SK-N-SH treated with all-trans-retinoic acid at 6 μM for 48 hours (cell line): Measurements from ENCODE around the gene PHYH.

Source experiments
- ATAC-seq: fragments of 200-7000 bp; cut with Tn5 transposase; 3 replicates; pipeline ENCODE4 v1.9.1; 2020; ENCODE audit warnings: mild to moderate bottlenecking, moderate library complexity
- ARNTL ChIP-seq: fragments of 450-650 bp; formaldehyde crosslinking; IDR thresholded peaks from 2 replicates; pipeline ENCODE4 v1.5.0; 2020; ENCODE audit warnings: low read depth, mild to moderate bottlenecking, moderate library complexity, borderline replicate concordance
- BACH2 ChIP-seq: fragments of 250-450 bp; sonication (Bioruptor Pico); IDR thresholded peaks from 2 replicates; pipeline ENCODE4 v1.9.0; 2021; ENCODE audit warnings: mild to moderate bottlenecking, borderline replicate concordance
- CSDC2 ChIP-seq: fragments of 250-450 bp; sonication (Bioruptor Pico); IDR thresholded peaks from 2 replicates; pipeline ENCODE4 v1.5.0; 2020; ENCODE audit warnings: mild to moderate bottlenecking, moderate library complexity
- ESRRG ChIP-seq: fragments of 250-450 bp; sonication (Bioruptor Pico); IDR thresholded peaks from 2 replicates; pipeline ENCODE4 v1.6.1; 2021; ENCODE audit warnings: mild to moderate bottlenecking
- GLIS3 ChIP-seq: fragments of 250-450 bp; sonication (Bioruptor Pico); IDR thresholded peaks from 2 replicates; pipeline ENCODE4 v1.5.0; 2020; ENCODE audit warnings: mild to moderate bottlenecking, moderate library complexity
- ISL1 ChIP-seq: fragments of 250-450 bp; sonication (Bioruptor Pico); IDR thresholded peaks from 2 replicates; pipeline ENCODE4 v2.1.2; 2022; ENCODE audit warnings: mild to moderate bottlenecking, moderate library complexity
- OSR1 ChIP-seq: fragments of 250-450 bp; sonication (Bioruptor Pico); IDR thresholded peaks from 2 replicates; pipeline ENCODE4 v1.8.0; 2022; ENCODE audit warnings: moderate library complexity, mild to moderate bottlenecking, inconsistent platforms
- PATZ1 ChIP-seq: fragments of 250-450 bp; sonication (Bioruptor Pico); IDR thresholded peaks from 2 replicates; pipeline ENCODE4 v1.8.0; 2020; ENCODE audit warnings: mild to moderate bottlenecking, moderate library complexity, borderline replicate concordance
- POU6F1 ChIP-seq: fragments of 250-450 bp; sonication (Bioruptor Pico); IDR thresholded peaks from 2 replicates; pipeline ENCODE4 v1.8.0; 2021; ENCODE audit warnings: low read depth, mild to moderate bottlenecking, moderate library complexity, borderline replicate concordance
- PPARA ChIP-seq: fragments of 250-450 bp; sonication (Bioruptor Pico); IDR thresholded peaks from 2 replicates; pipeline ENCODE4 v1.5.0; 2020; ENCODE audit warnings: mild to moderate bottlenecking, borderline replicate concordance
- RARB ChIP-seq: fragments of 250-450 bp; sonication (Bioruptor Pico); IDR thresholded peaks from 2 replicates; pipeline ENCODE4 v1.8.0; 2021; ENCODE audit warnings: mild to moderate bottlenecking, moderate library complexity
- SNAI2 ChIP-seq: fragments of 250-450 bp; sonication (Bioruptor Pico); IDR thresholded peaks from 2 replicates; pipeline ENCODE4 v1.5.0; 2020; ENCODE audit warnings: mild to moderate bottlenecking, moderate library complexity
- TCF4 ChIP-seq: fragments of 250-450 bp; sonication (Bioruptor Pico); IDR thresholded peaks from 2 replicates; pipeline ENCODE4 v1.8.0; 2021; ENCODE audit warnings: mild to moderate bottlenecking, moderate library complexity, borderline replicate concordance
- TOX ChIP-seq: fragments of 250-450 bp; sonication (Bioruptor Pico); IDR thresholded peaks from 2 replicates; pipeline ENCODE4 v1.8.0; 2021; ENCODE audit warnings: mild to moderate bottlenecking, moderate library complexity, borderline replicate concordance
- ZC3H10 ChIP-seq: fragments of 250-450 bp; sonication (Bioruptor Pico); IDR thresholded peaks from 2 replicates; pipeline ENCODE4 v1.5.1; 2021; ENCODE audit warnings: mild to moderate bottlenecking, moderate library complexity
- ZFP3 ChIP-seq: fragments of 250-450 bp; sonication (Bioruptor Pico); IDR thresholded peaks from 2 replicates; pipeline ENCODE4 v1.5.0; 2020; ENCODE audit warnings: mild to moderate bottlenecking, moderate library complexity
- ZFP30 ChIP-seq: fragments of 450-650 bp; formaldehyde crosslinking; IDR thresholded peaks from 2 replicates; pipeline ENCODE4 v1.5.0; 2022; ENCODE audit warnings: mild to moderate bottlenecking, moderate library complexity
- ZNF565 ChIP-seq: fragments of 450-650 bp; formaldehyde crosslinking; conservative IDR thresholded peaks from 2 replicates; pipeline ENCODE4 v1.5.0; 2020; ENCODE audit warnings: low read depth, mild to moderate bottlenecking, moderate library complexity
- ZNF70 ChIP-seq: fragments of 450-650 bp; formaldehyde crosslinking; IDR thresholded peaks from 2 replicates; pipeline ENCODE4 v1.5.0; 2020; ENCODE audit warnings: mild to moderate bottlenecking, moderate library complexity
- ZNF8 ChIP-seq: fragments of 450-650 bp; formaldehyde crosslinking; IDR thresholded peaks from 2 replicates; pipeline ENCODE4 v1.5.0; 2020; ENCODE audit warnings: mild to moderate bottlenecking, moderate library complexity
- TF ChIP-seq, protein P1 (sequence below): fragments of 250-450 bp; sonication (Bioruptor Pico); IDR thresholded peaks from 2 replicates; pipeline ENCODE4 v1.5.1; 2020; ENCODE audit warnings: low read depth, mild to moderate bottlenecking, moderate library complexity
- TF ChIP-seq, protein P2 (sequence below): fragments of 250-450 bp; sonication (Bioruptor Pico); IDR thresholded peaks from 2 replicates; pipeline ENCODE4 v1.5.1; 2021; ENCODE audit warnings: mild to moderate bottlenecking, moderate library complexity
- TF ChIP-seq, protein P3 (sequence below): fragments of 250-450 bp; sonication (Bioruptor Pico); IDR thresholded peaks from 2 replicates; pipeline ENCODE4 v1.5.0; 2020; ENCODE audit warnings: mild to moderate bottlenecking, moderate library complexity

Gene PHYH

GRCh38 chr10:13322615-13323148 is 22.8 kb upstream of the PHYH start:
- no peak for TF ChIP-seq PATZ1 (CRISPR knock-in tag)
- TF ChIP-seq ZFP30: no peak
- TF ChIP-seq POU6F1 (CRISPR knock-in tag): no peak
- TF ChIP-seq PPARA (CRISPR knock-in tag): no peak
- TF ChIP-seq ZC3H10: no peak
- no peak for TF ChIP-seq CSDC2 (CRISPR knock-in tag)
- no peak for TF ChIP-seq ARNTL (CRISPR knock-in tag)
- TF ChIP-seq ESRRG (CRISPR knock-in tag): no peak
- no peak for TF ChIP-seq SNAI2 (CRISPR knock-in tag)
- TF ChIP-seq BACH2 (CRISPR knock-in tag): no peak
- TF ChIP-seq, protein P1, sequence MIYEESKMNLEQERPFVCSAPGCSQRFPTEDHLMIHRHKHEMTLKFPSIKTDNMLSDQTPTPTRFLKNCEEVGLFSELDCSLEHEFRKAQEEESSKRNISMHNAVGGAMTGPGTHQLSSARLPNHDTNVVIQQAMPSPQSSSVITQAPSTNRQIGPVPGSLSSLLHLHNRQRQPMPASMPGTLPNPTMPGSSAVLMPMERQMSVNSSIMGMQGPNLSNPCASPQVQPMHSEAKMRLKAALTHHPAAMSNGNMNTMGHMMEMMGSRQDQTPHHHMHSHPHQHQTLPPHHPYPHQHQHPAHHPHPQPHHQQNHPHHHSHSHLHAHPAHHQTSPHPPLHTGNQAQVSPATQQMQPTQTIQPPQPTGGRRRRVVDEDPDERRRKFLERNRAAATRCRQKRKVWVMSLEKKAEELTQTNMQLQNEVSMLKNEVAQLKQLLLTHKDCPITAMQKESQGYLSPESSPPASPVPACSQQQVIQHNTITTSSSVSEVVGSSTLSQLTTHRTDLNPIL (CRISPR knock-in tag): no peak
- no peak for TF ChIP-seq TOX (CRISPR knock-in tag)
- no peak for TF ChIP-seq ZNF8 (CRISPR knock-in tag)
- TF ChIP-seq, protein P2, sequence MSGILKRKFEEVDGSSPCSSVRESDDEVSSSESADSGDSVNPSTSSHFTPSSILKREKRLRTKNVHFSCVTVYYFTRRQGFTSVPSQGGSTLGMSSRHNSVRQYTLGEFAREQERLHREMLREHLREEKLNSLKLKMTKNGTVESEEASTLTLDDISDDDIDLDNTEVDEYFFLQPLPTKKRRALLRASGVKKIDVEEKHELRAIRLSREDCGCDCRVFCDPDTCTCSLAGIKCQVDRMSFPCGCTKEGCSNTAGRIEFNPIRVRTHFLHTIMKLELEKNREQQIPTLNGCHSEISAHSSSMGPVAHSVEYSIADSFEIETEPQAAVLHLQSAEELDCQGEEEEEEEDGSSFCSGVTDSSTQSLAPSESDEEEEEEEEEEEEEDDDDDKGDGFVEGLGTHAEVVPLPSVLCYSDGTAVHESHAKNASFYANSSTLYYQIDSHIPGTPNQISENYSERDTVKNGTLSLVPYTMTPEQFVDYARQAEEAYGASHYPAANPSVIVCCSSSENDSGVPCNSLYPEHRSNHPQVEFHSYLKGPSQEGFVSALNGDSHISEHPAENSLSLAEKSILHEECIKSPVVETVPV: no peak
- TF ChIP-seq ISL1 (CRISPR knock-in tag): no peak

GRCh38 chr10:13321576-13321975 is 21.7 kb upstream of the PHYH start:
- ATAC-seq: no peak
- TF ChIP-seq ZFP3 (CRISPR knock-in tag): no peak
- no peak for TF ChIP-seq ZNF565 (CRISPR knock-in tag)
- no peak for TF ChIP-seq ZNF8 (CRISPR knock-in tag)
- TF ChIP-seq RARB (CRISPR knock-in tag): no peak
- no peak for TF ChIP-seq SNAI2 (CRISPR knock-in tag)
- TF ChIP-seq, protein P3, sequence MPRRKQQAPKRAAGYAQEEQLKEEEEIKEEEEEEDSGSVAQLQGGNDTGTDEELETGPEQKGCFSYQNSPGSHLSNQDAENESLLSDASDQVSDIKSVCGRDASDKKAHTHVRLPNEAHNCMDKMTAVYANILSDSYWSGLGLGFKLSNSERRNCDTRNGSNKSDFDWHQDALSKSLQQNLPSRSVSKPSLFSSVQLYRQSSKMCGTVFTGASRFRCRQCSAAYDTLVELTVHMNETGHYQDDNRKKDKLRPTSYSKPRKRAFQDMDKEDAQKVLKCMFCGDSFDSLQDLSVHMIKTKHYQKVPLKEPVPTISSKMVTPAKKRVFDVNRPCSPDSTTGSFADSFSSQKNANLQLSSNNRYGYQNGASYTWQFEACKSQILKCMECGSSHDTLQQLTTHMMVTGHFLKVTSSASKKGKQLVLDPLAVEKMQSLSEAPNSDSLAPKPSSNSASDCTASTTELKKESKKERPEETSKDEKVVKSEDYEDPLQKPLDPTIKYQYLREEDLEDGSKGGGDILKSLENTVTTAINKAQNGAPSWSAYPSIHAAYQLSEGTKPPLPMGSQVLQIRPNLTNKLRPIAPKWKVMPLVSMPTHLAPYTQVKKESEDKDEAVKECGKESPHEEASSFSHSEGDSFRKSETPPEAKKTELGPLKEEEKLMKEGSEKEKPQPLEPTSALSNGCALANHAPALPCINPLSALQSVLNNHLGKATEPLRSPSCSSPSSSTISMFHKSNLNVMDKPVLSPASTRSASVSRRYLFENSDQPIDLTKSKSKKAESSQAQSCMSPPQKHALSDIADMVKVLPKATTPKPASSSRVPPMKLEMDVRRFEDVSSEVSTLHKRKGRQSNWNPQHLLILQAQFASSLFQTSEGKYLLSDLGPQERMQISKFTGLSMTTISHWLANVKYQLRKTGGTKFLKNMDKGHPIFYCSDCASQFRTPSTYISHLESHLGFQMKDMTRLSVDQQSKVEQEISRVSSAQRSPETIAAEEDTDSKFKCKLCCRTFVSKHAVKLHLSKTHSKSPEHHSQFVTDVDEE (CRISPR knock-in tag): no peak
- TF ChIP-seq ZC3H10: no peak
- TF ChIP-seq PATZ1 (CRISPR knock-in tag): no peak
- no peak for TF ChIP-seq GLIS3 (CRISPR knock-in tag)
- TF ChIP-seq ARNTL (CRISPR knock-in tag): no peak
- TF ChIP-seq, protein P1 (CRISPR knock-in tag): no peak
- TF ChIP-seq ZNF70 (CRISPR knock-in tag): no peak
- no peak for TF ChIP-seq PPARA (CRISPR knock-in tag)
- no peak for TF ChIP-seq TOX (CRISPR knock-in tag)
- TF ChIP-seq, protein P2: no peak
- TF ChIP-seq ESRRG (CRISPR knock-in tag): no peak
- no peak for TF ChIP-seq OSR1 (CRISPR knock-in tag)
- TF ChIP-seq TCF4: no peak

More at GRCh38 chr10:13322615-13323148, 22.8 kb upstream of the PHYH start:
- ATAC-seq: no peak
